Activated CD8-positive, alpha-beta T cell treated with anti-CD3 and anti-CD28 coated beads for 36 hours (primary cell): ENCODE data around the gene CYP4B1. TPM values are rescaled to one million over a fixed set of nuclear protein-coding genes. Genes with fewer than 3 reads are reported as not detected.

Experiments
- ATAC-seq: fragments of 200-7000 bp; cut with Tn5 transposase; one replicate; pipeline ENCODE4 v1.10.0; 2021; ENCODE audit warnings: mild to moderate bottlenecking, moderate library complexity
- CTCF ChIA-PET: fragments of 350-600 bp; sonication (Branson Sonifier 250); formaldehyde crosslinking; loops from one replicate; lab custom pipeline; 2021; ENCODE audit warnings: antibody characterized with exemption; lab: Charles Lee
- POLR2A ChIA-PET: fragments of 350-600 bp; sonication (Branson Sonifier 250); formaldehyde crosslinking; loops from one replicate; lab custom pipeline; 2021; ENCODE audit warnings: antibody characterized with exemption; lab: Charles Lee
- DNase-seq: peaks from one replicate; pipeline ENCODE4 v3.0.0-alpha.2; 2020
- H3K27ac Mint-ChIP-seq: one replicate; pipeline ENCODE4 v1.8.0; 2021; ENCODE audit warnings: mild to moderate bottlenecking, mixed read lengths
- H3K27me3 Mint-ChIP-seq: one replicate; pipeline ENCODE4 v1.8.0; 2021; ENCODE audit warnings: mixed read lengths
- H3K36me3 Mint-ChIP-seq: one replicate; pipeline ENCODE4 v1.8.0; 2021; ENCODE audit warnings: low read depth, mixed read lengths
- H3K4me1 Mint-ChIP-seq: one replicate; pipeline ENCODE4 v1.8.0; 2021; ENCODE audit warnings: low read depth, mixed read lengths
- H3K4me3 Mint-ChIP-seq: one replicate; pipeline ENCODE4 v1.8.0; 2021; ENCODE audit warnings: mild to moderate bottlenecking, moderate library complexity, mixed read lengths
- H3K9me3 Mint-ChIP-seq: one replicate; pipeline ENCODE4 v1.8.0; 2021; ENCODE audit warnings: mixed read lengths
- intact Hi-C: fragments of 100-400 bp; cut with micrococcal nuclease; formaldehyde crosslinking; loops from one replicate; pipeline ENCODE4 v1.10.0; 2022
- total RNA-seq, 2 experiments: library from RNA; stranded (reverse); gene quantifications; one replicate each; pipeline ENCODE4 v1.2.3, GENCODE V29; 2021
- TF ChIP-seq, protein P1 (sequence below): fragments of 200-600 bp; IDR thresholded peaks from one replicate; pipeline ENCODE4 v1.8.0; 2022; ENCODE audit warnings: antibody characterized with exemption, mild to moderate bottlenecking

CYP4B1 gene
- total RNA-seq, 2 experiments from 2014 or later, result not detected

DNA sequence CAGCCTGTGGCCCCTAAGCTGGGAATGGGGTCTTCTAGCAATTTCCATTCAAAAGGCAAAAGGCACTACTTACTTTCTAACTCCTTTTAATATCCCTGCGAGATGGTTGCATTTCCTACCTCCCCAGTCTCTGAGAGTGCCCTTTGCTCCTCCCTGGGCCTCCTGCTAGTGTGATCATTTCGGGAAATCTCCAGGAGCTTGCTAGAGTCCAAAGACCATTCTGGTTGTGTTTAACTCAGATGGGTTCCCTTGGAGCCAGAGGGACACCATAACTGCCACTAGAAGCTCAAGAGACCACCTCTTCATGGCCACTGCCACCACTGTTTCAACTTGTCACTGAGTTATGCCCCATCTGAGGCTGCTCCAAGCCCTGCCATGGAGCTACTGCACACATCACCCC is 34.4 kb upstream of the CYP4B1 start:
- POLR2A ChIA-PET, result no interaction called here

DNA sequence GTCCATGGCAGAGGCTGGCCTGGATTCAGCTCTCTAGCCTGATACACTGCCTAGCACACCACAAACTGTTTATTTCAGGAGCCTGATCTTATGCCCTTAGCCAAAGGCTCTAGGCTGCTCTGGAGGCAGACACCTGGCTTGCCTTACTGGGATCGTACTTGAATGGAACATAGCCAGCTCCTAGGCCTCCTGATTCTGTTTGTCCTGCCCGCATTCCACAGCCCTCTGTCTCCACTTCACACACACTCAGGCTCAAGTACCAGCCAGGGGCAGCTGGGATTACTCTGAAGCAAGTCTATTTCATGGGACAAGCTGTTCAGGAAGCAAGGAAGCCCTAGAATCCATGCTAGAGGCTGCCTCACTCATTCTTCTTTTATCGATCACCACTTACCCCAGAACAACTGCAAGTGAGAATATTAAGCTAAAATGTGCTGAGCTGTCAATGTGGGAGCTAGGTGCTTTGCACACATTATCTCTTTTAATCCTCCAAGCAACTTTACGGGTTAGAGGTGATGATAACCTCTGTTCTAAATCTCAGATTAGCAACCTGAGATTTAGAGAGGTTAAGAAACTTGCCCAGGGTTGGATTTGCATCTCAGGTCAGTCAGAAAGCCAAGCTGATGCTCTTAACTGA is 31.1 kb upstream of the CYP4B1 start:
- TF ChIP-seq, protein P1, sequence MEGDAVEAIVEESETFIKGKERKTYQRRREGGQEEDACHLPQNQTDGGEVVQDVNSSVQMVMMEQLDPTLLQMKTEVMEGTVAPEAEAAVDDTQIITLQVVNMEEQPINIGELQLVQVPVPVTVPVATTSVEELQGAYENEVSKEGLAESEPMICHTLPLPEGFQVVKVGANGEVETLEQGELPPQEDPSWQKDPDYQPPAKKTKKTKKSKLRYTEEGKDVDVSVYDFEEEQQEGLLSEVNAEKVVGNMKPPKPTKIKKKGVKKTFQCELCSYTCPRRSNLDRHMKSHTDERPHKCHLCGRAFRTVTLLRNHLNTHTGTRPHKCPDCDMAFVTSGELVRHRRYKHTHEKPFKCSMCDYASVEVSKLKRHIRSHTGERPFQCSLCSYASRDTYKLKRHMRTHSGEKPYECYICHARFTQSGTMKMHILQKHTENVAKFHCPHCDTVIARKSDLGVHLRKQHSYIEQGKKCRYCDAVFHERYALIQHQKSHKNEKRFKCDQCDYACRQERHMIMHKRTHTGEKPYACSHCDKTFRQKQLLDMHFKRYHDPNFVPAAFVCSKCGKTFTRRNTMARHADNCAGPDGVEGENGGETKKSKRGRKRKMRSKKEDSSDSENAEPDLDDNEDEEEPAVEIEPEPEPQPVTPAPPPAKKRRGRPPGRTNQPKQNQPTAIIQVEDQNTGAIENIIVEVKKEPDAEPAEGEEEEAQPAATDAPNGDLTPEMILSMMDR, result no peak
- DNase-seq (no peak), ATAC-seq (no peak)
- peaks cover 11% of the 10 kb centered on the region for H3K27me3 Mint-ChIP-seq
- H3K36me3 Mint-ChIP-seq, result peaks cover 3% of the 10 kb centered on the region
- peaks cover 22% of the 10 kb centered on the region for H3K9me3 Mint-ChIP-seq
- no peaks in the 10 kb centered on the region for H3K4me1 Mint-ChIP-seq
- no peak overlapping the region for H3K4me3 Mint-ChIP-seq
- CTCF ChIA-PET, result no interaction called here
- no peak overlapping the region for H3K27ac Mint-ChIP-seq
- intact Hi-C loops, result no loop called here
- POLR2A ChIA-PET, result no interaction called here

More for the DNA sequence above, 34.4 kb upstream of the CYP4B1 start:
- peaks cover 3% of the 10 kb centered on the region for H3K36me3 Mint-ChIP-seq
- H3K4me1 Mint-ChIP-seq, result no peaks in the 10 kb centered on the region
- DNase-seq, result no peak
- TF ChIP-seq, protein P1, result no peak
- H3K27ac Mint-ChIP-seq, result no peak overlapping the region
- peaks cover 2% of the 10 kb centered on the region for H3K9me3 Mint-ChIP-seq
- CTCF ChIA-PET, result no interaction called here
- intact Hi-C loops, result no loop called here
- H3K4me3 Mint-ChIP-seq, result no peak overlapping the region
- H3K27me3 Mint-ChIP-seq, result peaks cover 22% of the 10 kb centered on the region
- ATAC-seq, result no peak

DNA sequence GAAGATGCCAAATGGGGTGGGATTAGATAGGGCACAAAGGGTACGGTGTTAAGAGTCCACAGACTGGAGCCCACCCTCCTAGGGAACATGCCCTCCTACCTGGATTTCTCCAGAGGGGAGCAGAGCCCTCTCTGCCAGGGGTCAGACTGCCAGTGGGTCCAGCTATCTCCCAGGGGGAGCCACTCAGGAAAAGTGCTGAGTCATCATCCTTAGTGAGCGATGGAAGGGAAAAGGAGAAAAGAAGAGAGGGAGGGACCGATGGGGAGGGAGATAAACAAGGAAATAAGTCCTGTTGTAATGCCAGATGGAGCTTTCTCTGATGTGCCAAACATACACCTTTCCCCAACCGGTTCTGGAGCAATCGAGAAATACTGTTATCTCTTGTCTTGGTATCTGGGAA is 30.4 kb upstream of the CYP4B1 start:
- ATAC-seq, result no peak
- intact Hi-C loops, result no loop called here
- Mint-ChIP-seq H3K4me1 (no peaks in the 10 kb centered on the region), H3K27ac (no peak overlapping the region), H3K27me3 (peaks cover 11% of the 10 kb centered on the region), H3K4me3 (no peak overlapping the region), H3K9me3 (peaks cover 22% of the 10 kb centered on the region), H3K36me3 (peaks cover 3% of the 10 kb centered on the region)
- ChIA-PET POLR2A (no interaction called here), CTCF (no interaction called here)
- TF ChIP-seq, protein P1, result no peak
- DNase-seq, result no peak

DNA sequence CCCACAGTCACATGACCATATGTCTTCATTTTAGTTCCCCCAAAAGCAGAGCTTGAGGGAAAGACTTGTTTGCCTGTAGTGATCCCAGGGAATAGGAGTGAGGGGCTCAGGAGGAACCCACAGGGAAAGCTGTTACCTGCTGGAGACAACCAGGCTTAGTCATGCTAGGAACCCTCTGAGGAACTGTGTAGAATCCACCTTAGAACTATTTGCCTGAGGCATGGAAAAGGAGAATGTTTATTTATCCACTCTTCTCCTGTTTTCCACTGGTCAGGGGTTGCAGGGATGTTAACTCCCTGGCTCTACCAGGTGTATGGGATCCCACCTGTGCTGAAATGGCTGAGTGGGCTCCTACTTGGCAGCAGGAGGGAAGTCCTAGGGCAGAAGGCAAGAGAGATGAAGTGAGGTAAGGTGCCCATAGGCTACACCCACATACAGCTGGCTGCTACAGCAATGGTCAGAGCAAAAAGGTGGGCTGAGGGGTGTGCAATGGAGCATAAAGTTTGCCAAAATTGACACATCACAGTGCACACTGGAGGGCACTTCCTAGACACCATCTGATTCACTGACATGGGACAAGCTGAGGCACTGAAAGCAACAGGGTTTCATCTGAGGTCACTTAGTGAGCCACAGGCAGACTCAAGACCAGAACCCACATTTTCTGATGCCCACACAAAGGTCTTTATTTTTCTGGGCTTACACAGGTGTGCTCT is 29.7 kb upstream of the CYP4B1 start:
- ChIA-PET CTCF (no interaction called here), POLR2A (no interaction called here)
- TF ChIP-seq, protein P1, result no peak
- no peak for ATAC-seq
- Mint-ChIP-seq H3K27ac (no peak overlapping the region), H3K4me3 (no peak overlapping the region), H3K27me3 (peaks cover 11% of the 10 kb centered on the region), H3K4me1 (no peaks in the 10 kb centered on the region), H3K9me3 (peaks cover 26% of the 10 kb centered on the region), H3K36me3 (peaks cover 3% of the 10 kb centered on the region)
- intact Hi-C loops, result no loop called here
- DNase-seq, result no peak

DNA sequence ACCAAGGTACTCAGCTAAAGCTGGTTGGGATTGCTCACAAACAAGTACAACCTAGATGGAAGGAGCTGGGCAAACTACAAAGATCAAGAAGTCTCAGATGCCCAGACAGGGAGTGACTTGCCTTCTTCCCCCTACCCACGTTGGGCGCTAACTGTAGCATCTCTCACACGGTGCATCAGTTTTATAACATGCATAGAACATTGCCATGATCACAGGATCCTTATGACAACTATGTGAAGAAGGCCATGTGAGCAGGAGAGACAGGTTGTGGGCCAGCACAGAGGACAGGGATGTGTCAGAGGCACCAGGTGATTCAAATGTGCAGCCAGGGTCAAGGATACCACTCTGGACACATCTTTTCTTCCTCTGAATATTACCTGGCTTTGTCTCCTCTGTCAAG is 28.3 kb upstream of the CYP4B1 start:
- Mint-ChIP-seq H3K4me1 (no peaks in the 10 kb centered on the region), H3K27me3 (peaks cover 11% of the 10 kb centered on the region), H3K27ac (no peak overlapping the region), H3K36me3 (peaks cover 3% of the 10 kb centered on the region), H3K4me3 (no peak overlapping the region), H3K9me3 (peaks cover 31% of the 10 kb centered on the region)
- intact Hi-C loops, result no loop called here
- ChIA-PET POLR2A (no interaction called here), CTCF (no interaction called here)
- ATAC-seq (no peak), DNase-seq (no peak)
- TF ChIP-seq, protein P1, result no peak
